ENCODE results near the gene JAZF1.

The JAZF1 gene

GRCh38 chr7:27784399-27785053, 396.1 kb downstream of the JAZF1 start:
- Histone ChIP-seq H3K36me3 (peaks cover 20 to 22% (median 21%) of the 10 kb centered on the region in 3 donors), H3K27ac (no peak overlapping the region), H3K9me3 (no peaks in the 10 kb centered on the region), H3K27me3 (no peaks in the 10 kb centered on the region), H3K4me3 (no peak overlapping the region), H3K4me1 (peaks cover 0 to 39% (median 7%) of the 10 kb centered on the region in 4 donors)
- peak; percentile 39 to 44 for TF ChIP-seq CTCF (IDR thresholded peaks at IDR 0.05)
- no peak for DNase-seq
- intact Hi-C loops (cut with DNase I; ENCODE audit: low total_unique reads) = no loop called here

GRCh38 chr7:27782849-27783248, 397.7 kb downstream of the JAZF1 start:
- H3K27me3 ChIP-seq = no peaks in the 10 kb centered on the region
- H3K4me1 ChIP-seq = peaks cover 0 to 39% (median 9%) of the 10 kb centered on the region in 4 donors
- H3K9me3 ChIP-seq = no peaks in the 10 kb centered on the region
- no peak overlapping the region for H3K4me3 ChIP-seq
- H3K36me3 ChIP-seq = peaks cover 12 to 15% (median 14%) of the 10 kb centered on the region in 3 donors
- H3K27ac ChIP-seq = no peak overlapping the region
- intact Hi-C loops (cut with DNase I; ENCODE audit: low total_unique reads) = no loop called here
- TF ChIP-seq CTCF (IDR thresholded peaks at IDR 0.05) = no peak
- no peak for DNase-seq

GRCh38 chr7:27781188-27781587, 399.4 kb downstream of the JAZF1 start:
- Histone ChIP-seq H3K36me3 (peaks cover 8 to 11% (median 10%) of the 10 kb centered on the region in 3 donors), H3K27me3 (no peaks in the 10 kb centered on the region), H3K4me1 (peaks cover 0 to 26% (median 9%) of the 10 kb centered on the region in 4 donors), H3K4me3 (no peak overlapping the region), H3K27ac (no peak overlapping the region), H3K9me3 (no peaks in the 10 kb centered on the region)
- no peak for TF ChIP-seq CTCF (IDR thresholded peaks at IDR 0.05)
- intact Hi-C loops (cut with DNase I; ENCODE audit: low total_unique reads) = no loop called here
- DNase-seq = no peak

Data from tibial artery (tissue), 4 donors.